ENCODE data around the gene SLC27A3. TPM values are rescaled to one million over a fixed set of nuclear protein-coding genes. Genes with fewer than 3 reads are reported as not detected.

Gene SLC27A3
- total RNA-seq, 1 donor from 2014 or later, result 99.6 TPM

DNA sequence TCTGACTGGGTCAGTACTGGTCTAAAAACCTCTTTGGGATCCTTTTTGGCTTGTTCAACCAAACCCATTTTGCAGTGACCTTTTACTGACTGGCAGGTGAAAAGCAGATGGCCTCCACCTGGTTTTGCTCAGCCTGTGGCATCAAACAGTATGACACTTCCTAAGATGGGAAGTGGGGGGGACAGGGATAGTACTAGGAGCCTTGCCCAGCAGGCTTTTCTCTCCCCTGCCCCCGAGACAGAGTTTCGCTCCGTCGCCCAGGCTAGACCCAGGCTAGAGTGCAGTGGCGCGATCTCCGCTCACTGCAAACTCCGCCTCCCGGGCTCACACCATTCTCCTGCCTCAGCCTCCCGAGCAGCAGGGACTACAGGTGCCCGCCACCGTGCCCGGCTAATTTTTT is 29.0 kb upstream of the SLC27A3 start:
- ATAC-seq (no peak), DNase-seq (no peak)
- H3K4me1 ChIP-seq, result peaks cover 47% of the 10 kb centered on the region
- no peak overlapping the region for H3K4me3 ChIP-seq
- H3K36me3 ChIP-seq, result peaks cover 77% of the 10 kb centered on the region
- H3K27me3 ChIP-seq (ENCODE audit: low read depth), result no peaks in the 10 kb centered on the region
- intact Hi-C loops (cut with DNase I), result no loop called here
- TF ChIP-seq, protein P1, sequence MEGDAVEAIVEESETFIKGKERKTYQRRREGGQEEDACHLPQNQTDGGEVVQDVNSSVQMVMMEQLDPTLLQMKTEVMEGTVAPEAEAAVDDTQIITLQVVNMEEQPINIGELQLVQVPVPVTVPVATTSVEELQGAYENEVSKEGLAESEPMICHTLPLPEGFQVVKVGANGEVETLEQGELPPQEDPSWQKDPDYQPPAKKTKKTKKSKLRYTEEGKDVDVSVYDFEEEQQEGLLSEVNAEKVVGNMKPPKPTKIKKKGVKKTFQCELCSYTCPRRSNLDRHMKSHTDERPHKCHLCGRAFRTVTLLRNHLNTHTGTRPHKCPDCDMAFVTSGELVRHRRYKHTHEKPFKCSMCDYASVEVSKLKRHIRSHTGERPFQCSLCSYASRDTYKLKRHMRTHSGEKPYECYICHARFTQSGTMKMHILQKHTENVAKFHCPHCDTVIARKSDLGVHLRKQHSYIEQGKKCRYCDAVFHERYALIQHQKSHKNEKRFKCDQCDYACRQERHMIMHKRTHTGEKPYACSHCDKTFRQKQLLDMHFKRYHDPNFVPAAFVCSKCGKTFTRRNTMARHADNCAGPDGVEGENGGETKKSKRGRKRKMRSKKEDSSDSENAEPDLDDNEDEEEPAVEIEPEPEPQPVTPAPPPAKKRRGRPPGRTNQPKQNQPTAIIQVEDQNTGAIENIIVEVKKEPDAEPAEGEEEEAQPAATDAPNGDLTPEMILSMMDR (IDR thresholded peaks at IDR 0.05), result no peak
- no peak overlapping the region for H3K27ac ChIP-seq
- H3K9me3 ChIP-seq, result no peaks in the 10 kb centered on the region

DNA sequence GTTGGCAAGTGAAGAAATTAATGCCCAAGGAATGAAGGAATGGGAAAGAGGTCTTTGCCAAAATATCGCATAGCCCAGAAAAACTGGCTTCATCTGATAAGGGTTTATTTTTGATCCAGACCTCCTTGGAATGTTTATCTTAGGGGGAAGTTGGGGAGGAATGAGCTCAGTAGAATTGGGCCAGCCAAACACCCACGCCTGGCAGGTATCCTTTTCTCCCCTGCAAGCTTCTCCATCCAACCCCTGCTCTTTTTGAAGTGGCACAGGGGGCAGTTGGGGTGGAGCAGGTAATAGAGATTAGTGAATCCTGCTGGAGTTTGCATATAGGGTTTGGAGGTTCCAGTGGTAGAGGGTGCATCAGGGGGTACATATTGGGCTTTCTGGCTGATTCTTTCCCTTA is 26.3 kb upstream of the SLC27A3 start:
- H3K4me3 ChIP-seq, result no peak overlapping the region
- H3K27ac ChIP-seq, result no peak overlapping the region
- intact Hi-C loops (cut with DNase I), result no loop called here
- H3K4me1 ChIP-seq, result peaks cover 43% of the 10 kb centered on the region
- no peaks in the 10 kb centered on the region for H3K27me3 ChIP-seq (ENCODE audit: low read depth)
- TF ChIP-seq, protein P1 (IDR thresholded peaks at IDR 0.05), result no peak
- H3K9me3 ChIP-seq, result no peaks in the 10 kb centered on the region
- H3K36me3 ChIP-seq, result peaks cover 85% of the 10 kb centered on the region
- no peak for DNase-seq
- ATAC-seq, result no peak

DNA sequence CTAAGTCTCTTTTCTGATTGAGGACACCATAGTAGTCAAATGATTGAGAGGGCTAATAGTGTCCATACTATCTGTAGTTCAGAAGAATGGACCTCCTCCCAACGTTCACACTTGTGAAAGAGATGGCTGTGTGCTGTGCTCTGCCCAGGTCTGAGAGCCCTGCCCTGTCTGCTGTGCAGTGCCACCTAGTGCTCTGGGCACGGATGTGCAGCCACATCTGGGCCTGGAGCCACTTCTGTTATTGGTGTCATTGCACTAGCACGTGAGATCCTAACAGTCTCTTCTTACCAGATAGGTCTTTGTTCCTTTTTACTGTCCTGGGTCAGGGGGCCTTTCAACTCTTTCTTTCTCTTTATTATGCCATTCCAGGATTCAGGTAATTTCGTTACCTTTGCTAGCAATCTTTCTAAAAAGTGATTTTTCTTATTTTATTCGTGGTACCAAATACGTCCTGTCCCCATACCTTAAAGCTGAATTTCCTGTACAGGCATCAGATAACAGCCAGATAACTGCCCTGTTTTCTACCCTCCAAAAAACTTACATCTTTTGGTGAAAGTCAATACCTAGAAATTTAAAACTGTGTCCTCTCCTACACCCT is 25.7 kb upstream of the SLC27A3 start:
- peaks cover 43% of the 10 kb centered on the region for H3K4me1 ChIP-seq
- ATAC-seq (peak; percentile 94 to 96), DNase-seq (peak; percentile 89)
- H3K27me3 ChIP-seq (ENCODE audit: low read depth), result no peaks in the 10 kb centered on the region
- H3K27ac ChIP-seq, result peak overlapping the region; percentile 74
- H3K4me3 ChIP-seq, result no peak overlapping the region
- intact Hi-C loops (cut with DNase I), result no loop called here
- H3K36me3 ChIP-seq, result peaks cover 85% of the 10 kb centered on the region
- H3K9me3 ChIP-seq, result no peaks in the 10 kb centered on the region
- TF ChIP-seq, protein P1 (IDR thresholded peaks at IDR 0.05), result peak; percentile 93

DNA sequence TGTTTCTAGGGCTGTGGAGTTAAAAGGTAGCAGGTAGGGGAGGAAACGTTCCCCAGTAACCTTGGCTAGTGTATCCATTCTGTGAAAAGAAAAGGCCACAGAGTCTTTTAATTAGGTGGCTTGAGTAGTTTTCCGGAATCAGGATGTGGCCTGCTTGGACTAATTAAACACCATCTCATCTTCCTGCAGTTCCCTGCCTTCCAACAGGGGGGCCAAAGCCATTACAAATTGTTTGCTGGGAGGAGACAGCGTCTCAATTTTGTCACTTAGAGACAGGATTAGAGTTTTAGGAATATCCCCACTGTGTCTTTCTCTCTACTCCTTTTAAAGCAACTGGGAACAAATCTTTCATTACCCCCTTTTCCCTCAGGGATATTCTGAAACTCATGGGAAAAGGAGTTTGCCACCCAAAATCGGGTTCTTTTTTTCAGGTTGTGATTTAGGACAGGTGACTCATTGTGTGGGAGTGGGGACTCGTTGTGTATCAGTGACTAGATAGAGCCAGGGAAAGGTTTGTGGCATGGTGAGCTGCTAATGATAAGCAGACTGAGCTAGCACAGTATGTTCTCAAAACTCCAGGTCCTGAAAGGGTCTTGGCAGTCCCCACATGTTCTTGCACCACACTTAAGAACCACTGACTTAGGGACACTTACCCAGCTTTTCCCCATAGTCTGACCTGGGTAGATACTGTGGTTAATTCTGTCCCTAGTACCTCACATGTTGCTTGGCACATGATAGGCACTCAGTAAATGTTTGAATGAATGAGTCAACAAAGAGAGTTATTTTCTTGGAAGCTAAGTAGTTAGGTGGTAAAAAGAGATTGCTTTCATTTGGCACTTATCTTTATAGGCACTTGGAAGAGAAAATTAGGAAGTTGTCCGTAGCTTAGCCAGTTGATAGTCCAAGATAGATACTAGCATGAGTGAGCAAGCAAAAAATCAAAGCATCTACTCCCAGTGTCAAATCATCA is 24.9 kb upstream of the SLC27A3 start:
- Histone ChIP-seq H3K4me3 (no peak overlapping the region), H3K27ac (peak overlapping the region; percentile 74), H3K9me3 (no peaks in the 10 kb centered on the region), H3K27me3 (ENCODE audit: low read depth) (no peaks in the 10 kb centered on the region), H3K36me3 (peaks cover 85% of the 10 kb centered on the region), H3K4me1 (peaks cover 43% of the 10 kb centered on the region)
- ATAC-seq (peak; percentile 85 to 87), DNase-seq (no peak)
- TF ChIP-seq, protein P1 (IDR thresholded peaks at IDR 0.05), result no peak
- intact Hi-C loops (cut with DNase I), result no loop called here

DNA sequence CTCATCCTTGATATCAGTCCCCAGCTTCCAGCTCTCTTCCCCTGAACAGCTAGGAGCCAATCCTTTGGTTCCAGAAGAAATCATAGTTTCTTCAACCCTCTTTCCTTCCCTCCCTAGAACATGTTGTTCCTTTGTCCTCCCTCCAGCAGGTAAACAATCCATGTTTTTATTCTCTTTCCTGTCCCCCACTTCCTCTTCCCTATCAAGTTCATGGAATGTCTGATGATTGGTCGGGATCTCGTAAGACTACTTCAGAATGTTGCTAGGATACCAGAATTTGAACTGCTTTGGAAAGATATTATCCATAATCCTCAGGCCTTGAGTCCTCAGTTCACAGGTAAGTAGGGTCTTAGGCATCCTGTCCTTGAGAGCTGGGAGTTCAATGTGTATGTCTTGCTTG is 23.1 kb upstream of the SLC27A3 start:
- Histone ChIP-seq H3K27me3 (ENCODE audit: low read depth) (no peaks in the 10 kb centered on the region), H3K4me1 (peaks cover 43% of the 10 kb centered on the region), H3K36me3 (peaks cover 85% of the 10 kb centered on the region), H3K27ac (peak overlapping the region; percentile 74), H3K4me3 (no peak overlapping the region), H3K9me3 (no peaks in the 10 kb centered on the region)
- ATAC-seq (peak in 1 of 2 donors; percentile 22), DNase-seq (no peak)
- TF ChIP-seq, protein P1 (IDR thresholded peaks at IDR 0.05), result no peak
- intact Hi-C loops (cut with DNase I), result no loop called here
